Left ventricle myocardium superior (tissue), 1 donor: ENCODE measurements around the gene ADAT3. TPM values are rescaled to one million over a fixed set of nuclear protein-coding genes. Genes with fewer than 3 reads are reported as not detected.

ENCODE experiments used
- total RNA-seq: library from RNA; stranded (reverse); fragmentation: NEBNext Ultra II Directional; extraction: Animal tissue kit (Norgen Biotek cat#: 25700); gene quantifications from one replicate; pipeline ENCODE4 v1.2.1, GENCODE V29; 2021
- donor health status: DM: no; HTN: yes; CAD: no; lungs with severe emphysema.

The ADAT3 gene
- total RNA-seq, 1 donor from 2014 or later, result 2.0 TPM

Other genes starting within 250 kb of the ADAT3 start
- not detected for gene ONECUT3, start 151.9 kb upstream of the ADAT3 start, total RNA-seq
- gene ATP8B3, start 93.1 kb upstream of the ADAT3 start, total RNA-seq, result 0.89 TPM
- 16.0 TPM for gene REXO1, start 56.9 kb upstream of the ADAT3 start, total RNA-seq
- gene KLF16, start 41.8 kb upstream of the ADAT3 start, total RNA-seq, result 9.8 TPM
- gene ABHD17A, start 19.9 kb upstream of the ADAT3 start, total RNA-seq, result 64.4 TPM
- gene SCAMP4, start within 50 bp of the ADAT3 start, total RNA-seq, result 16.4 TPM
- 27.9 TPM for gene CSNK1G2, start 35.8 kb downstream of the ADAT3 start, total RNA-seq
- 65.6 TPM for gene BTBD2, start 110.3 kb downstream of the ADAT3 start, total RNA-seq
- 272 TPM for gene MKNK2, start 145.8 kb downstream of the ADAT3 start, total RNA-seq
- gene MOB3A, start 190.9 kb downstream of the ADAT3 start, total RNA-seq, result 17.5 TPM
- gene IZUMO4, start 191.5 kb downstream of the ADAT3 start, total RNA-seq, result 1.9 TPM
- 78.2 TPM for gene AP3D1, start 246.2 kb downstream of the ADAT3 start, total RNA-seq